PC-9 (cell line): ENCODE results near the gene ZDHHC11. TPM values are rescaled to one million over a fixed set of nuclear protein-coding genes. Genes with fewer than 3 reads are reported as not detected.

Source experiments
- BruUV-seq: library from RNA; stranded (reverse); fragments of 400-500 nt; replicated peaks from 2 replicates; lab custom pipeline; 2021; lab: Mats Ljungman, UMichigan
- CTCF ChIA-PET: fragments of 300-600 bp; sonication (Branson Sonifier 250); formaldehyde crosslinking; loops from one replicate; lab custom pipeline; 2022; ENCODE audit warnings: antibody characterized with exemption; lab: Charles Lee
- POLR2A ChIA-PET: fragments of 300-600 bp; sonication (Branson Sonifier 250); formaldehyde crosslinking; loops from one replicate; lab custom pipeline; 2022; ENCODE audit warnings: antibody characterized with exemption; ENCODE audit not compliant: unreplicated experiment; lab: Charles Lee
- DNase-seq, 2 experiments: peaks; one replicate each; pipeline versions ENCODE4 v3.0.0 to v3.0.0-alpha.2; 2015 to 2022; ENCODE audit warnings: mixed read lengths in 1 of 2
- H2AFZ ChIP-seq: fragments of 200-600 bp; sonication (generic); 2 replicates; pipeline ENCODE4 v1.8.1; 2017; ENCODE audit warnings: antibody characterized with exemption
- H3F3A ChIP-seq: fragments of 200-600 bp; sonication (generic); 2 replicates; pipeline ENCODE4 v1.8.1; 2017; ENCODE audit warnings: antibody characterized with exemption, mild to moderate bottlenecking, low read depth; ENCODE audit not compliant: insufficient read depth
- H3K27ac ChIP-seq: fragments of 200-600 bp; sonication (generic); 2 replicates; pipeline ENCODE4 v1.6.1; 2016; ENCODE audit warnings: mixed run types
- H3K27me3 ChIP-seq: fragments of 200-600 bp; sonication (generic); 2 replicates; pipeline ENCODE4 v1.6.1; 2016; ENCODE audit warnings: low read depth, mixed run types; ENCODE audit not compliant: insufficient read depth
- H3K36me3 ChIP-seq: fragments of 200-600 bp; sonication (generic); 2 replicates; pipeline ENCODE4 v1.6.1; 2016; ENCODE audit warnings: low read depth, mixed run types
- H3K4me1 ChIP-seq: fragments of 200-600 bp; sonication (generic); replicated peaks from 2 replicates; pipeline ENCODE4 v1.6.1; 2016; ENCODE audit warnings: mixed run types; ENCODE audit not compliant: insufficient read depth
- H3K4me2 ChIP-seq: fragments of 200-600 bp; sonication (generic); 2 replicates; pipeline ENCODE4 v1.6.1; 2017; ENCODE audit warnings: mixed run types
- H3K4me3 ChIP-seq: fragments of 200-600 bp; sonication (generic); 2 replicates; pipeline ENCODE4 v1.6.1; 2016; ENCODE audit warnings: mixed run types
- H3K79me2 ChIP-seq: fragments of 200-600 bp; sonication (generic); 2 replicates; pipeline ENCODE4 v1.6.1; 2017; ENCODE audit warnings: low read depth, mixed run types
- H3K9me2 ChIP-seq: fragments of 200-600 bp; sonication (generic); 2 replicates; pipeline ENCODE4 v1.8.1; 2017; ENCODE audit warnings: mild to moderate bottlenecking; ENCODE audit not compliant: insufficient read depth
- H3K9me3 ChIP-seq: fragments of 200-600 bp; sonication (generic); 2 replicates; pipeline ENCODE4 v1.8.1; 2016; ENCODE audit warnings: low read depth; ENCODE audit not compliant: insufficient read depth
- H4K20me1 ChIP-seq: fragments of 200-600 bp; sonication (generic); 2 replicates; pipeline ENCODE4 v1.8.1; 2017; ENCODE audit not compliant: insufficient read depth
- CTCF ChIP-seq: fragments of 200-600 bp; sonication (generic); conservative IDR thresholded peaks from 2 replicates; pipeline ENCODE4 v1.6.1; 2017; ENCODE audit warnings: mixed run types, antibody characterized with exemption, mild to moderate bottlenecking, moderate library complexity
- EZH2 ChIP-seq: fragments of 200-600 bp; sonication (generic); IDR thresholded peaks from 2 replicates; pipeline ENCODE4 v1.8.0; 2017; ENCODE audit warnings: antibody characterized with exemption, low read depth
- intact Hi-C: fragments of 100-400 bp; cut with micrococcal nuclease; formaldehyde crosslinking; loops from one replicate; pipeline ENCODE4 v1.10.0; 2022; ENCODE audit not compliant: unreplicated experiment
- total RNA-seq: library from RNA; stranded (reverse); gene quantifications from 2 replicates; pipeline ENCODE4 v1.2.3, GENCODE V29; 2021

ZDHHC11 gene
- total RNA-seq, 1 experiment from 2014 or later = 13.1 TPM

- ChIA-PET CTCF (no interaction called here), POLR2A (no interaction called here)
- Histone ChIP-seq H3K27me3 (peaks cover 60% of the 10 kb centered on the region), H3K27ac (no peak overlapping the region), H3K36me3 (no peaks in the 10 kb centered on the region), H3K79me2 (no peaks in the 10 kb centered on the region), H3K4me3 (no peak overlapping the region), H3K9me3 (no peaks in the 10 kb centered on the region), H3K4me1 (no peaks in the 10 kb centered on the region), H4K20me1 (peaks cover 3% of the 10 kb centered on the region), H2AFZ (no peak overlapping the region), H3K9me2 (no peaks in the 10 kb centered on the region), H3K4me2 (no peak overlapping the region), H3F3A (no peaks in the 10 kb centered on the region)
- BruUV-seq = no TSS peak
- intact Hi-C loops = no loop called here
- DNase-seq = peak in 1 of 2 experiments; percentile 31
- TF ChIP-seq CTCF (no peak), EZH2 (no peak)
Measured at GRCh38 chr5:746258-746761, 104.5 kb downstream of the ZDHHC11 start.

Other genes starting within 250 kb of the ZDHHC11 start
- gene CEP72, start 238.6 kb downstream of the ZDHHC11 start, total RNA-seq = 83.3 and 86.8 TPM in 2 replicates
- 0.17 and 0.38 TPM in 2 replicates for gene TPPP, start 157.6 kb downstream of the ZDHHC11 start, total RNA-seq
- 0.41 TPM in 1 of 2 replicates, not detected in the other for gene ZDHHC11B, start 66.3 kb downstream of the ZDHHC11 start, total RNA-seq
- gene BRD9, start 41.8 kb upstream of the ZDHHC11 start, total RNA-seq = 102 and 112 TPM in 2 replicates
- 56.1 and 74.0 TPM in 2 replicates for gene TRIP13, start 41.9 kb upstream of the ZDHHC11 start, total RNA-seq
- gene NKD2, start 157.8 kb upstream of the ZDHHC11 start, total RNA-seq = 0.57 and 2.6 TPM in 2 replicates